Memory B cell (primary cell): ENCODE results near the gene TMEM163.
A peak's percentile ranks its signal among the peaks of the same experiment; 100 is the strongest.

Source experiments
- ATAC-seq: fragments of 150-1000 bp; cut with Tn5 transposase; 2 replicates; pipeline ENCODE4 v1.10.0; 2021; ENCODE audit warnings: low read depth, mild to moderate bottlenecking, moderate library complexity
- DNase-seq, 2 donors: peaks; one replicate each; pipeline ENCODE4 v3.0.0; 2022; ENCODE audit warnings: low spot score in 2 of 2
- H3K27ac Mint-ChIP-seq: one replicate; pipeline ENCODE4 v1.8.0; 2022; ENCODE audit warnings: mild to moderate bottlenecking, moderate library complexity, mixed read lengths
- H3K27me3 Mint-ChIP-seq: one replicate; pipeline ENCODE4 v1.8.0; 2022; ENCODE audit warnings: mixed read lengths
- H3K36me3 Mint-ChIP-seq: one replicate; pipeline ENCODE4 v1.8.0; 2022; ENCODE audit warnings: mild to moderate bottlenecking, mixed read lengths
- H3K4me1 Mint-ChIP-seq: one replicate; pipeline ENCODE4 v1.8.0; 2022; ENCODE audit warnings: mixed read lengths
- H3K4me3 Mint-ChIP-seq: one replicate; pipeline ENCODE4 v1.8.0; 2022; ENCODE audit warnings: mild to moderate bottlenecking, moderate library complexity, mixed read lengths
- H3K9me3 Mint-ChIP-seq: one replicate; pipeline ENCODE4 v1.8.0; 2022; ENCODE audit warnings: mixed read lengths

Gene TMEM163

DNA sequence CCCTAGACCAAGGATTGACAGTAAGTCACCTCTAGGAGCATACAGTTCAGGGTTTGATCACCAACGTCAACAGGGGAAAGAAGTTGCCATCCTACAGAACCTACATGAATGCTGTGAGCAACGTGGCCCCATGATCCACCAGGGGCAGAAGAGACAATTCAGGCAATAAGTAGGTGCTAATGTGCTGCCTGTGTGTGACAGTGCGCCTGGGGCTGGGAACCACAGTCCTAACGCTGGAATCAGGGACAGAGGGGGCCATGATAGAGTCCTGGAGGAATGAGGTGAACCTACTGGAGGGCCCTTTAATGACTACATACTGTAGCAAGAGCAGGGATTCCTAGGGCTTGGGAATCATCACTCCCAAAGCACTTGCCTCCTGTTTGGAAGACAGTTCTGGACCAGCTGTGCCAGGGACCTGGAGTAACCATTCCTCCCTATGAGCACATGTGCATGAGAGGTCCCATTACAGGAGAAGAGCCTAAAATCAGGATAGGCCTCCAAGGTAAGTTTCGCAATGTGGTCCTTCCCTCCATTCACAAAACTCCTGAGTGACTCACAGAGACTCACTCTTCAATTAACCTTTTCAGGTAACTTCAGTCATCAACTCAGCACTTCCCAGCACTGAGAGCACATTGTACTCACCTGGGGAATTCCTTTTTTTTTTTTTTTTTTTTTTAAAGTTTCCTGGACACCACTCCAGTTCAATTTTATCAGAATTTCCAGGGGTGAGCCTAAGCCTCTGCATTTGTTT lies 214.0 kb downstream of the TMEM163 start:
- Mint-ChIP-seq H3K36me3 (peaks cover 8% of the 10 kb centered on the region), H3K27me3 (no peaks in the 10 kb centered on the region), H3K4me3 (no peak overlapping the region), H3K27ac (peak overlapping the region; percentile 6), H3K9me3 (no peaks in the 10 kb centered on the region), H3K4me1 (no peaks in the 10 kb centered on the region)
- ATAC-seq (no peak), DNase-seq (no peak)

DNA sequence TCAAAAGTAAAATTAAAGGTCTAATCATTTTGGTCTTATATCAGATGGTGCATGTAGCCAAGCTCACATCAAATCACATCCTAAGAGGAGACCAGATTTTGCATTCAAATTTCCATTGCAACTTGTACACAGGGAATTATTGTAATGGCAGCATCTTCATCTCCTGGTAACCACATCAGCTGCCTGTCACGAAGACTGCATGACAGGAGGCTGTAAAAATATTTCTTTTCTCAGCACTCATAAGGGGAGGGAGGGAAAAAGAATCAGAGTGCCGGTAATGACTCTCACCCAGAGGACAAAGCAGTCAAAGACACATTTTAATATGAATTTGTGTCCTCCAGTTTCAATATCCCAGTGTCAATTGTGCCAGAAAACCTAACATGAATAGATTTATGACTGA lies 216.7 kb downstream of the TMEM163 start:
- no peak for DNase-seq
- no peak for ATAC-seq
- H3K36me3 Mint-ChIP-seq: peaks cover 8% of the 10 kb centered on the region
- no peaks in the 10 kb centered on the region for H3K4me1 Mint-ChIP-seq
- no peaks in the 10 kb centered on the region for H3K9me3 Mint-ChIP-seq
- no peaks in the 10 kb centered on the region for H3K27me3 Mint-ChIP-seq
- H3K27ac Mint-ChIP-seq: no peak overlapping the region
- no peak overlapping the region for H3K4me3 Mint-ChIP-seq

- peaks cover 8% of the 10 kb centered on the region for H3K36me3 Mint-ChIP-seq
- H3K4me1 Mint-ChIP-seq: no peaks in the 10 kb centered on the region
- H3K9me3 Mint-ChIP-seq: no peaks in the 10 kb centered on the region
- no peaks in the 10 kb centered on the region for H3K27me3 Mint-ChIP-seq
- no peak overlapping the region for H3K27ac Mint-ChIP-seq
- no peak for ATAC-seq
- DNase-seq: no peak
- H3K4me3 Mint-ChIP-seq: no peak overlapping the region
These were observed 217.2 kb downstream of the TMEM163 start for GRCh38 chr2:134501476-134502091.

DNA sequence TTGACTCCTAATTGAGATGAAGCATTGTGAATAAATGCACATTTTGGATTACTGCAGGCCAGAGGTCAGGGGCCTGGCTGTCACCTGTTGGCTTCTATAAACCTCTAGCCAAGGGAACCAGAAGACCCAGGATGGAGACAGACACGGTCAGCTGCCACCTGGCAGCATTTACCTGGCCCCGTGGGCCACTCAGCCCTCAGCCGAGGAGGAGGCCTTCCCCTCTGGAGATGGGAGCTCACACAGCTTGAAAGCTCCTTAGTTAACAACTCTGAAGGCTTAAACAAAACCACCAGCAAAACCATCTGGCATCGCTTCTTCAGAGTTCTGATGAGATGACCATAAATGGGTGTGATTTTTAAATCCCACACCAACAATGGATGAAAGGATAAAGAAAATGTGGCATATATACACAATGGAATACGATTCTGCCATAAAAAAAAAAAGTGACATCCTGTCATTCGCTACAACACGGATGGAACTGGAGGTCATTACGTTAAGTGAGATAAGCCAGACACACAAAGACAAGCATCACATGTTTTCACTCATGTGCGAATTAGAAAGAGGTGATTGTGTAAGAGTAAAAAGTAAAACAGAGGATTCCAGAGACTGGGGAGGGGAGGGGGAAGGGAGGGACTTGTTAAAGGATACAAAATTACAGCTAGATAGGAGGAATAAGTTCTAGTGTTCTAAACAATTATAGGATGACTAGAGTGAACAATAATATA lies 218.4 kb downstream of the TMEM163 start:
- Mint-ChIP-seq H3K4me3 (no peak overlapping the region), H3K27ac (no peak overlapping the region)
- no peak for DNase-seq

DNA sequence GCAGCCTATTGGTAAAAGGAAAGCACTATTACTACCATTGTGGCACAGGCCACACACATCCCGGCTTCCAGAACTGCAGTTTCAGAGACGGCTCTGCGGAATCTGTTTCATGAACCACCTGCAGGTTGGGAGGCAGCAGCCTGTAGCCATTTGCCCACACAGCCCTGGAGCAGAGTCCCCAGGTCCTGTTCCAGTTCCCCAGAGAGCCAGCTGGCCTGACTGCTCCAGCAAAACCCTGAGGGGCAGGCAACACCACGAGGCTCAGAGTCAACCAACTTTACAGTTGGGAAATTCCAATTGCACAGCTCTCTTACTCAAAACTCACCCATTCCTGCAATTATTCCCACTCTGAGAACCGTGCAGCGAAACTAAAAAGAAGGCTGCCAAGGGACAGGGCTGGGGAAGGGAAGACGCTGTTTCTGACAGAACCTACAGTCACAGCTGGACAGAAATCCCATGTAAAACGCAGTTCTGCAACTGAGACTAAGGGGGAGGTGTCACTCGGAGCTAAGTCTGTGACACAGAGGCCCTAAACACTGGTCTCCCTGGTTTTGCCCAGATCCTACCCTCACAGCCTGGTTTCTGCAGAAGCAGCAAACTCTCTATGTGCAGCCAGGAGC lies 219.4 kb downstream of the TMEM163 start:
- no peak overlapping the region for H3K27ac Mint-ChIP-seq
- ATAC-seq (no peak), DNase-seq (no peak)
- H3K9me3 Mint-ChIP-seq: no peaks in the 10 kb centered on the region
- no peaks in the 10 kb centered on the region for H3K4me1 Mint-ChIP-seq
- H3K4me3 Mint-ChIP-seq: no peak overlapping the region
- H3K36me3 Mint-ChIP-seq: peaks cover 10% of the 10 kb centered on the region
- no peaks in the 10 kb centered on the region for H3K27me3 Mint-ChIP-seq

More for the DNA sequence above, 218.4 kb downstream of the TMEM163 start:
- Mint-ChIP-seq H3K27me3 (no peaks in the 10 kb centered on the region), H3K9me3 (no peaks in the 10 kb centered on the region), H3K4me1 (no peaks in the 10 kb centered on the region), H3K36me3 (peaks cover 10% of the 10 kb centered on the region)
- no peak for ATAC-seq

DNA sequence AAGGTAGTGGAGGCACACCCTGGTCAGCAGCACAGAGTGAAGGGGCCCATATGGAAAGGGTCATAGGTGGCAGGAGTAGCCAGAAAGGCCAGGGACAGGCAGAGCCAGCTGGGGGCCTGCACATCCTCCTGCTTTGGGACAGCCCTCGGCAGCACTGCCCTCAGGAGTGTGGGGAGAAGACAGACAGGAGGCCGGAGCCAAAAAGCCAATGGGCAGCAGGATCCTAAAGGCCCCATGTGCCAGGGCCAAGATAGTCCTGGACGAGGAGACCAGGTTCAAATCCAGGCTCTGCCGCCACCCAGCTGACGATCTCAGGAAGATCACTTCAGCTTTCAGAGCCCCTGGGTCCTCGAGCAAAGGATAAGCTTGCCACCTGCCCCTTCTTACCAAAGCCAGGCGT lies 220.1 kb downstream of the TMEM163 start:
- Mint-ChIP-seq H3K27me3 (no peaks in the 10 kb centered on the region), H3K27ac (no peak overlapping the region), H3K4me3 (no peak overlapping the region), H3K4me1 (no peaks in the 10 kb centered on the region), H3K36me3 (peaks cover 12% of the 10 kb centered on the region), H3K9me3 (no peaks in the 10 kb centered on the region)
- no peak for ATAC-seq
- no peak for DNase-seq

DNA sequence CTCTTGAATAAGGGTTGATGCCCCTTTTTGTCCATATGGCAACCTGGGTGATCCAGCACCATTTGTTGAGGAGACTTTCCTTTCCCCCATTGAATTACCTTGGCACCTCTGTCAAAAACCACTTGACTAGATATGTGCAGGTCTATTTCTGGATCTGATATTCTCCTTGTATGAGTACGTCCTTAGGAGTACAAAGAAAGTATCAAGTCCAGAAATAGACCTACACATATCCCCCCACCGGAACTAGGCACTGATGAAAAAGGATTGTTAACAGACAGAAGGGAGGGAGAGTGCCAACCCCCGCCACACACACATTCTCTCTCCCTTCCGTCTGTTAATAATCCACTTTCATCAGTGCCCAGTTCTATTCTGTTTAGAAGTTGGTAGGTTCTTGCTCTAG lies 225.0 kb downstream of the TMEM163 start:
- H3K36me3 Mint-ChIP-seq: peaks cover 5% of the 10 kb centered on the region
- H3K4me3 Mint-ChIP-seq: no peak overlapping the region
- DNase-seq: no peak
- H3K27ac Mint-ChIP-seq: no peak overlapping the region
- H3K27me3 Mint-ChIP-seq: no peaks in the 10 kb centered on the region
- ATAC-seq: no peak
- peaks cover 2% of the 10 kb centered on the region for H3K4me1 Mint-ChIP-seq
- no peaks in the 10 kb centered on the region for H3K9me3 Mint-ChIP-seq

DNA sequence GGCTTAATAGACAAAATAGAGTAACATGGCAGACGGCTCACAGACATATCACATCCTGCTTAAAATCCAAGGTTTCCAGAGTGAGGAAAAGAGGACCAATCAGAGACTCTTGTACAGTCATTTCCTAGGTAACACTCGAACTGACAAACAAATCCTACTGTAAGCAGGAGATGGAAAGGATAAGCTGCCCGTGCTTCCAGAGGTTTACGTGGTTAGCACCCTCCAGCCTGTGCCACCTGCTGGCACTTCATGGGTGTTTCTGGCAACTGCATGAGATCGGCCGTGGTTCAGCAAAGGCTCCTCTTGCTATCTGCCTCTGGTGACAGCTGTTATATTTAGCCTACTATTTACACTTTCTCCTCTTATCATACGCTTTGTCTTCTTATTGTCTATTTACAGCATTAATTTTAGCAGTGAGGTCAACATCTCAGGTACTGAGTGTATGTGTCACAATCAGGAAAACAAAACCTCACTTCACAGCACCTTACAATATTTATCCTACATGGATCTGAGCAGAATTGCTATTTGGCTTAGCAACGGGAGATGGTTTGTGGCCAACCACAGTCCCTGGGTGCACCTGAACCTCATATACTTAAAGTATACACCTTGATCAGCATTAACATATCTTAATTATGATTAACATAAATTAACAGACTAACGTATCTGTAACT lies 226.9 kb downstream of the TMEM163 start:
- H3K27ac Mint-ChIP-seq: no peak overlapping the region
- no peaks in the 10 kb centered on the region for H3K27me3 Mint-ChIP-seq

DNA sequence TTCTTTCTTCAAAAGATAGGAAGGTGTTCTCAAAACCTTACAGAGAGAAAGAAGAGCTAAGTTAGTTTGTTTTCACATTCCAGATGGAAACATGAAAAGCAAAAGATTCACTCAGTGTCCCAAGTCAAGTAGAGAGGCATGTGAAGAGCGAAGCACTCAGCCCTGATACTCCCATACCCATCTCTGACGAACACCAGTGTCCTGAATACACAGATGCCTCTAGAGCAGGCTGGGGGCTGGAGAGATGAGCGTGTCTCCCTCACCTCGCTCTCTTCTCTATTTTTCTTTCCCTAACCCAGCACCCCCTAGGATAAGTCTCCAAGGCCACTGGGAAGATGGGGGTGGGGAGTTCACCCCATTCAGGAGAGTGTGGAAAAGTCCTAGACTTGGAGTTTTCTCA lies 227.8 kb downstream of the TMEM163 start:
- DNase-seq: no peak
- Mint-ChIP-seq H3K9me3 (no peaks in the 10 kb centered on the region), H3K36me3 (peaks cover 3% of the 10 kb centered on the region), H3K27me3 (no peaks in the 10 kb centered on the region), H3K4me1 (peaks cover 2% of the 10 kb centered on the region), H3K4me3 (no peak overlapping the region), H3K27ac (no peak overlapping the region)
- no peak for ATAC-seq

More for the DNA sequence above, 226.9 kb downstream of the TMEM163 start:
- ATAC-seq: no peak
- DNase-seq: no peak
- Mint-ChIP-seq H3K9me3 (no peaks in the 10 kb centered on the region), H3K4me3 (no peak overlapping the region), H3K36me3 (peaks cover 5% of the 10 kb centered on the region), H3K4me1 (peaks cover 2% of the 10 kb centered on the region)

DNA sequence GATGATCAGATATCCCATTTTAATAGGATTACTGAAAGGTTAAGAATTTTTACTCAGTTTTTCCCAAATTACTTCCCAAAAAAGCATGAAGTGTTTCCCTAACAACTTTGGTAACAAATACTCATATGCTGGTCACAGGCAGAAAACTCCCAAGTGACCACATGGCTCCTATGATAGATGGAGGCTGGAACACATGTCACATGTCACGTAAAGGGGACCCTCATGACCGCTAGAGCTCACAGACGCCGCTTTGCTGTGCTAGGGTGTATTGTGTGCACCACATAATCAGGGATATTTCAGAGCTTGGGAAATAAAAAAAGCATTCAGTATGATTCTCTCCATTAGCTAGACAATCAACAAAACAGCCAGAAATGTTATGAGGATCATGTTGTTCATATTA lies 228.2 kb downstream of the TMEM163 start:
- H3K9me3 Mint-ChIP-seq: no peaks in the 10 kb centered on the region
- no peak overlapping the region for H3K27ac Mint-ChIP-seq
- no peak for DNase-seq
- H3K4me3 Mint-ChIP-seq: no peak overlapping the region
- H3K27me3 Mint-ChIP-seq: no peaks in the 10 kb centered on the region
- no peak for ATAC-seq
- H3K36me3 Mint-ChIP-seq: peaks cover 4% of the 10 kb centered on the region
- H3K4me1 Mint-ChIP-seq: peaks cover 2% of the 10 kb centered on the region

- H3K36me3 Mint-ChIP-seq: peaks cover 4% of the 10 kb centered on the region
- H3K27ac Mint-ChIP-seq: no peak overlapping the region
- ATAC-seq (no peak), DNase-seq (no peak)
- H3K4me3 Mint-ChIP-seq: no peak overlapping the region
- no peaks in the 10 kb centered on the region for H3K9me3 Mint-ChIP-seq
- H3K27me3 Mint-ChIP-seq: no peaks in the 10 kb centered on the region
- H3K4me1 Mint-ChIP-seq: peaks cover 2% of the 10 kb centered on the region
These were observed 228.9 kb downstream of the TMEM163 start for GRCh38 chr2:134489732-134490384.

DNA sequence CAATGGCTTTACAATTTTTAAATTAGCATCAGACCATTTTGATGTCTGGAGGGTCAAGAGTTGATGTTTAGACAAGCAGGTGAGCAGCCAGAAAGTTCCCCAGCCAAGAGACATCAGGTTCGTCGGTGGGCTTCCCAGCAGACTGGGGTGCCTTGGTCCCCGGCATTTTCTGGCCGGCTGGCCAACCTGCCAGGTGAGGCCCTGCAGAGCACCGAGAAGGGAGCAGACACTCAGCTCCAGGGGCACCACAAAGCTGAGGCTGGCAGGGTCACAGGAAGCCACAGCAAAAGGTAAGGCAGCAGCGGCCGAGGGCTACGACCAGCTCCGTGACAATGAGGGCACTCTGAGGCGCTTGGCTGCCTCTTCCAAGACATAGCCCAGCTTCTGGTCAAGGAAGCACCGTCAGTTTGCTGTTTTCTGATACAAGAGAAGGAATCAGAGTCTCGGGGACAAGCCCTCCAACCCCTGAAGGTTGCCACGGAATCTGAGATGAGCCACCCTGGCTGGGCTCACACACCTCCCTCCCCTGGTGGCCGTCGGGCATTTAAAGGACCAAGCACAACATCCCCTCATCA lies 235.9 kb downstream of the TMEM163 start:
- H3K4me1 Mint-ChIP-seq: no peaks in the 10 kb centered on the region
- ATAC-seq: no peak
- no peaks in the 10 kb centered on the region for H3K27me3 Mint-ChIP-seq
- no peak overlapping the region for H3K4me3 Mint-ChIP-seq
- DNase-seq: no peak
- no peak overlapping the region for H3K27ac Mint-ChIP-seq
- H3K9me3 Mint-ChIP-seq: no peaks in the 10 kb centered on the region
- H3K36me3 Mint-ChIP-seq: peaks cover 1% of the 10 kb centered on the region

GRCh38 chr2:134482131-134482723 lies 236.6 kb downstream of the TMEM163 start:
- Mint-ChIP-seq H3K27ac (no peak overlapping the region), H3K36me3 (peaks cover 1% of the 10 kb centered on the region), H3K4me3 (no peak overlapping the region), H3K9me3 (no peaks in the 10 kb centered on the region), H3K4me1 (no peaks in the 10 kb centered on the region), H3K27me3 (no peaks in the 10 kb centered on the region)
- ATAC-seq (no peak), DNase-seq (no peak)
